Thyroid gland (tissue), 4 donors: ENCODE measurements around the gene SIRPB2. TPM values are rescaled to one million over a fixed set of nuclear protein-coding genes. Genes with fewer than 3 reads are reported as not detected.

ENCODE experiments used
- DNase-seq, 2 donors: peaks; one replicate each; pipeline ENCODE4 v3.0.0-alpha.2; 2019
- H3K27ac ChIP-seq, 3 donors: fragments of 200-600 bp; sonication (generic); 1 replicate in 2 of 3; 2 replicates in 1 of 3; pipeline ENCODE4 v1.5.1; 2016 to 2019; ENCODE audit warnings: mild to moderate bottlenecking in 1 of 3, moderate library complexity in 1 of 3
- H3K27me3 ChIP-seq: fragments of 200-600 bp; sonication (generic); one replicate; pipeline ENCODE4 v1.5.1; 2019
- H3K36me3 ChIP-seq, 2 donors: fragments of 200-600 bp; sonication (generic); one replicate each; pipeline ENCODE4 v1.5.1; 2016 to 2019
- H3K4me1 ChIP-seq, 2 donors: fragments of 200-600 bp; sonication (generic); one replicate each; pipeline ENCODE4 v1.5.1; 2017 to 2019
- H3K4me3 ChIP-seq, 3 donors: fragments of 200-600 bp; sonication (generic); replicated peaks in 1 of 3; 1 replicate in 2 of 3; 2 replicates in 1 of 3; pipeline ENCODE4 v1.5.1; 2016; ENCODE audit warnings: mild to moderate bottlenecking in 1 of 3
- H3K9me3 ChIP-seq: fragments of 200-600 bp; sonication (generic); one replicate; pipeline ENCODE4 v1.5.1; 2017
- POLR2A ChIP-seq, 2 donors: fragments of 450-650 bp; IDR thresholded peaks; one replicate each; pipeline ENCODE4 v1.6.1; 2017; ENCODE audit warnings: antibody characterized with exemption in 2 of 2, mild to moderate bottlenecking in 2 of 2, moderate library complexity in 1 of 2
- WGBS, 2 donors: methylation state at CpG; one replicate each; pipeline ENCODE4 v1.1.5; 2017; 5-methylcytosine and 5-hydroxymethylcytosine counted together
- intact Hi-C: fragments of 100-400 bp; cut with DNase I; formaldehyde crosslinking; loops from one replicate; pipeline ENCODE4 v1.15.1; 2023
- total RNA-seq, 4 donors: library from RNA; depleted of rRNA; stranded (reverse); fragments of >200 nt; gene quantifications; one replicate each; pipeline ENCODE4 v1.2.3, GENCODE V29; 2016
- TF ChIP-seq, protein P1 (sequence below), 6 experiments: fragments of 200-600 bp in 3 of 6; fragments of 450-650 bp in 3 of 6; sonication (generic) in 3 of 6; IDR thresholded peaks; one replicate each; pipeline ENCODE4 v1.5.1; 2016 to 2019; ENCODE audit warnings: antibody characterized with exemption in 6 of 6, mild to moderate bottlenecking in 2 of 6, inconsistent platforms in 1 of 6, moderate library complexity in 1 of 6

SIRPB2 gene
- total RNA-seq, 4 donors from 2014 or later = 1.3 to 4.5 (median 2.3) TPM

DNA sequence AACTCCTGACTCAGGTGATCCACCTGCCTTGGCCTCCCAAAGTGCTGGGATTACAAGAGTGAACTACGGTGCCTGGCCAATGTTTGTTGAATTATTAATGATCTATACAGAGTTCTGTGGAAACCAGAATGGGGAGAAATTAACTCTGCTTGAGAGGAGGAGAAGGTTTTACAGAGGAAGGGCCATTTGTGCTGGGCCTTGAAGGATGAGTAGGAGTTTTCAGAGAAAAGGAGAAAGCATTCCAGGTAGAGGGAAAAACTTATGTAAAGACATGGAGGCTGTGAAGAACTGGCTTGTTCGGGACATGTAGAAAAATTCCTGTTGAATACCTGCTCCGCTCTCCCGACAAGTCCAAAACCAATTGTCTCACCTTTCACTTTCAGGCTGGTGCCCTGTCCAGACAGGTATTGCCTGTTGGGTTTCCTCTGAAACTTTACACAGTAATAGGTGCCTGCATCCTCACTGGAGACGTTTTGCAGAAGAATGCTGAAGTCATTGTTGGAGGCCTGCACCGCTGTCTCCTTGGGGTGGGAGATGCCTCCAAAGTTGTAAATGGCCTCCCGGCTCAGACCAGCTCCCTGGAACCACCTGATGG, 13.2 kb downstream of the SIRPB2 start:
- TF ChIP-seq, protein P1, sequence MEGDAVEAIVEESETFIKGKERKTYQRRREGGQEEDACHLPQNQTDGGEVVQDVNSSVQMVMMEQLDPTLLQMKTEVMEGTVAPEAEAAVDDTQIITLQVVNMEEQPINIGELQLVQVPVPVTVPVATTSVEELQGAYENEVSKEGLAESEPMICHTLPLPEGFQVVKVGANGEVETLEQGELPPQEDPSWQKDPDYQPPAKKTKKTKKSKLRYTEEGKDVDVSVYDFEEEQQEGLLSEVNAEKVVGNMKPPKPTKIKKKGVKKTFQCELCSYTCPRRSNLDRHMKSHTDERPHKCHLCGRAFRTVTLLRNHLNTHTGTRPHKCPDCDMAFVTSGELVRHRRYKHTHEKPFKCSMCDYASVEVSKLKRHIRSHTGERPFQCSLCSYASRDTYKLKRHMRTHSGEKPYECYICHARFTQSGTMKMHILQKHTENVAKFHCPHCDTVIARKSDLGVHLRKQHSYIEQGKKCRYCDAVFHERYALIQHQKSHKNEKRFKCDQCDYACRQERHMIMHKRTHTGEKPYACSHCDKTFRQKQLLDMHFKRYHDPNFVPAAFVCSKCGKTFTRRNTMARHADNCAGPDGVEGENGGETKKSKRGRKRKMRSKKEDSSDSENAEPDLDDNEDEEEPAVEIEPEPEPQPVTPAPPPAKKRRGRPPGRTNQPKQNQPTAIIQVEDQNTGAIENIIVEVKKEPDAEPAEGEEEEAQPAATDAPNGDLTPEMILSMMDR (IDR thresholded peaks at IDR 0.05) = no peak
- no peak for TF ChIP-seq POLR2A (IDR thresholded peaks at IDR 0.05)
- H3K27me3 ChIP-seq = no peaks in the 10 kb centered on the region
- intact Hi-C loops = no loop called here
- WGBS, 2 donors = 82 to 87% methylated on average over 7 of the region's 7 CpGs
- H3K4me3 ChIP-seq = no peak overlapping the region
- H3K27ac ChIP-seq = no peak overlapping the region
- no peaks in the 10 kb centered on the region for H3K36me3 ChIP-seq
- no peak for DNase-seq
- no peaks in the 10 kb centered on the region for H3K9me3 ChIP-seq
- H3K4me1 ChIP-seq = no peaks in the 10 kb centered on the region

DNA sequence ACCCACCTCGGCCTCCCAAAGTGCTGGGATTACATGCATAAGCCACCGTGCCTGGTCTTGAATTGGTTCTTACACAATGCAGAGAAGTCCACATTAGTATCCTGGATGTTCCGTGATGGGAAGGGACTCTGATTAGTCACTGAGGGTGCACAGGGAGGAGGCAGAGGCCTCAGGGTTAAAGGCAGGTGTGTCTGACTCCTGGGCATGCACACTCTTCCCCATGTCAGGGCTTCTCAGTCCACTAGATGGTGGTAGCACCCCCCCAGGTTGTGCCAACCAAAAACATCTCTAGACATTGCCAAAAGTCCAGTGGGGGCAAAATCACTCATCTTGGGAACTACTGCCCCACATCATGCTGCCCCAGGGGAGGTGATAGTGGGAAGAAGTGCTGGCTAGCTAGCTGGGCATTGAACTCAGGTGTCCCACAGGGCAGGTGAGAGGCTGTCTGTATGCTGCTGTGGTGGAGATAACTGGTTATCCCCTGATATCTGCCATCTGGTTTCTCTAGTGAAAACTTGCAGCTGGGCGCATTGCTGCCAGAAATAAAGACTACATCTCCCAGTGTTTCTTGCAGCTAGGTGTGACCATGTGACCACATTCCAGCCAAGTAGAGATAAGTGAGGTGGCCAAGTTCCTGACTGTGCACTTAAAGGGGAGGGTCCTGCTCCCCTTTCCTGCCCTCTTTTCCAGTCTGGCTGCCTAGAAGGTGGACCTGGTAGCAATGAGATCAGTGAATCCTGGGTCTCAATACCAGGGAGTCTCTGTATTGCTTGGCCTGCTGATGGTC, 16.2 kb downstream of the SIRPB2 start:
- DNase-seq = no peak
- H3K27ac ChIP-seq = no peak overlapping the region
- H3K27me3 ChIP-seq = no peaks in the 10 kb centered on the region
- H3K4me3 ChIP-seq = no peak overlapping the region
- intact Hi-C loops = no loop called here
- H3K4me1 ChIP-seq = peaks cover 0 to 10% of the 10 kb centered on the region in 2 donors
- no peaks in the 10 kb centered on the region for H3K9me3 ChIP-seq
- 78 to 91% methylated on average over 3 to 4 of the region's 4 CpGs for WGBS, 2 donors
- no peaks in the 10 kb centered on the region for H3K36me3 ChIP-seq
- no peak for TF ChIP-seq POLR2A (IDR thresholded peaks at IDR 0.05)
- TF ChIP-seq, protein P1 (IDR thresholded peaks at IDR 0.05) = no peak

DNA sequence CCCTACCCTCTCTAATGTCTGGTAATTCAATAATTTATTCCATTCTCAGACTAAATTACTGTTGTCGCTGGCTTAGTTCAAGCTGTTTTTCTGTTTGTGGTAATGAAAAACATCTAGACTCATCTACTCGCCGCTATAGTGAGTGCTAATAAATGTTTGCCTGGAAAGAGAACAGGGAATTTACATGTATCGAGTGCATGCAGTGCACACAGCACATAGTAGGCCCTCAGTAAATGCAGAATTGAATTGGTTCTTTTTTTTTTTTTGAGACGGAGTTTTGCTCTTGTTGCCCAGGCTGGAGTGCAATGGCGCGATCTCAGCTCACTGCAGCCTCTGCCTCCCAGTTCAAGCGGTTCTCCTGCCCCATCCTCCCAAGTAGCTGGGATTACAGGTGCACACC, 16.9 kb downstream of the SIRPB2 start:
- DNase-seq = no peak
- intact Hi-C loops = no loop called here
- no peaks in the 10 kb centered on the region for H3K9me3 ChIP-seq
- no peak overlapping the region for H3K4me3 ChIP-seq
- no peaks in the 10 kb centered on the region for H3K27me3 ChIP-seq
- peaks cover 1 to 17% of the 10 kb centered on the region in 2 donors for H3K4me1 ChIP-seq
- TF ChIP-seq, protein P1 (IDR thresholded peaks at IDR 0.05) = no peak
- no peak for TF ChIP-seq POLR2A (IDR thresholded peaks at IDR 0.05)
- 98 to 99% methylated on average over 8 of the region's 8 CpGs for WGBS, 2 donors
- no peaks in the 10 kb centered on the region for H3K36me3 ChIP-seq
- no peak overlapping the region for H3K27ac ChIP-seq

DNA sequence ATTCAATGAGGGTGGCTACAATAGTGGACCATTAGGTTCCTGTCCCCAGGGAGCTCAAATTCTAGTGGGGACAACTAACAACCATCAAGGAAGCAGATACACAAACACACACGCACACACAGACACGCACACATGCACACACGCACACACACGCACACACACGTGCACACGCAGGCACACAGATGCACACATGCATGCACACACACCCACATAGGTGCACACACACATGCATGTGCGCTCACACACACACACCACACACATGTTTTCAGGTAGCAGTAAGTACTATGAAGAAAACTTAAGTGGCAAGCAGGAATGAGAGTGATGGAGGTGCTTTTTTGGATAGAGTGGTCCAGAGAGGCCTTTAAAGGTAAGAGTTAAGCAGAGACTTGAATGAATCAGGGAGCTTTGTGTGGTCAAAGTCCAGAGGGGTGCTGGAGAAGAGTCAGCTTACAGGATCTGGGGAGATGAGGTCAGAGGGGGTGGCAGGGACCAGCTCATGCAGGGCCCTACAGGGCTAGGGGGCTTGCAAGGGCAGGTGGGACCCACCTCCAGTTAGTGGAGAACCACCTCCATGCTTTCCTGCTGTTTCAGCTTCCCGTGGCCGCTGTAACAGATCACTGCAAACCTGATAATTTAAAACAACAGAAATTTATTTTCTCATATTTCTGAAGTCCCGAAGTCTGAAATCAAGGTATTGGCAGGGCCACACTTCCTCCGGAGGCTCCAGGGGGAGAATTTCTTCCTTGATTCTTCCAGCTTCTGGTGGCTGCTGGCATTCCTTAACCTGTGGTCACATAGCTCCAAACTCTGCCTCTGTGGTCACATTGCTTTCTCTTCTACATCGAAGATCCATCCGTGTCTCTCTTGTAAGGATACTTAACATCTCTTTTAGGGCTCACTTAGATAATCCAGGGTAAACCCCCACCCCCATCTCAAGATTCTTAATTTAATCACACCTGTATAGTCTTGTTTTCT, 17.7 kb downstream of the SIRPB2 start:
- no peaks in the 10 kb centered on the region for H3K9me3 ChIP-seq
- H3K36me3 ChIP-seq = no peaks in the 10 kb centered on the region
- DNase-seq = no peak
- no peak overlapping the region for H3K4me3 ChIP-seq
- 85 to 88% methylated on average over 13 of the region's 13 CpGs for WGBS, 2 donors
- peaks cover 4 to 17% of the 10 kb centered on the region in 2 donors for H3K4me1 ChIP-seq
- TF ChIP-seq, protein P1 (IDR thresholded peaks at IDR 0.05) = no peak
- no peak for TF ChIP-seq POLR2A (IDR thresholded peaks at IDR 0.05)
- no peak overlapping the region for H3K27ac ChIP-seq
- intact Hi-C loops = no loop called here
- H3K27me3 ChIP-seq = no peaks in the 10 kb centered on the region
